ENCODE measurements around the gene FMO5. TPM values are rescaled to one million over a fixed set of nuclear protein-coding genes. Genes with fewer than 3 reads are reported as not detected.

Gene FMO5
- total RNA-seq, 6 experiments from 2014 or later: 0.21 to 0.53 (median 0.31) TPM; not detected in 1

GRCh38 chr1:147246910-147247655 is 21.9 kb upstream of the FMO5 start:
- no peaks in the 10 kb centered on the region for H3K9me3 Mint-ChIP-seq
- H3K36me3 Mint-ChIP-seq (ENCODE audit: low read depth): peaks cover 4% of the 10 kb centered on the region; the same call in 1 of the 2 replicates
- peak overlapping the region; percentile 4; the same call in 1 of the 2 replicates for H3K27ac Mint-ChIP-seq
- no peak for DNase-seq
- H3K27me3 Mint-ChIP-seq (ENCODE audit: insufficient read depth): no peaks in the 10 kb centered on the region
- TF ChIP-seq, protein P1, sequence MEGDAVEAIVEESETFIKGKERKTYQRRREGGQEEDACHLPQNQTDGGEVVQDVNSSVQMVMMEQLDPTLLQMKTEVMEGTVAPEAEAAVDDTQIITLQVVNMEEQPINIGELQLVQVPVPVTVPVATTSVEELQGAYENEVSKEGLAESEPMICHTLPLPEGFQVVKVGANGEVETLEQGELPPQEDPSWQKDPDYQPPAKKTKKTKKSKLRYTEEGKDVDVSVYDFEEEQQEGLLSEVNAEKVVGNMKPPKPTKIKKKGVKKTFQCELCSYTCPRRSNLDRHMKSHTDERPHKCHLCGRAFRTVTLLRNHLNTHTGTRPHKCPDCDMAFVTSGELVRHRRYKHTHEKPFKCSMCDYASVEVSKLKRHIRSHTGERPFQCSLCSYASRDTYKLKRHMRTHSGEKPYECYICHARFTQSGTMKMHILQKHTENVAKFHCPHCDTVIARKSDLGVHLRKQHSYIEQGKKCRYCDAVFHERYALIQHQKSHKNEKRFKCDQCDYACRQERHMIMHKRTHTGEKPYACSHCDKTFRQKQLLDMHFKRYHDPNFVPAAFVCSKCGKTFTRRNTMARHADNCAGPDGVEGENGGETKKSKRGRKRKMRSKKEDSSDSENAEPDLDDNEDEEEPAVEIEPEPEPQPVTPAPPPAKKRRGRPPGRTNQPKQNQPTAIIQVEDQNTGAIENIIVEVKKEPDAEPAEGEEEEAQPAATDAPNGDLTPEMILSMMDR (IDR thresholded peaks at IDR 0.05): no peak
- peaks cover 44% of the 10 kb centered on the region for H3K4me1 Mint-ChIP-seq (ENCODE audit: low read depth)
- no peak overlapping the region for H3K4me3 Mint-ChIP-seq

DNA sequence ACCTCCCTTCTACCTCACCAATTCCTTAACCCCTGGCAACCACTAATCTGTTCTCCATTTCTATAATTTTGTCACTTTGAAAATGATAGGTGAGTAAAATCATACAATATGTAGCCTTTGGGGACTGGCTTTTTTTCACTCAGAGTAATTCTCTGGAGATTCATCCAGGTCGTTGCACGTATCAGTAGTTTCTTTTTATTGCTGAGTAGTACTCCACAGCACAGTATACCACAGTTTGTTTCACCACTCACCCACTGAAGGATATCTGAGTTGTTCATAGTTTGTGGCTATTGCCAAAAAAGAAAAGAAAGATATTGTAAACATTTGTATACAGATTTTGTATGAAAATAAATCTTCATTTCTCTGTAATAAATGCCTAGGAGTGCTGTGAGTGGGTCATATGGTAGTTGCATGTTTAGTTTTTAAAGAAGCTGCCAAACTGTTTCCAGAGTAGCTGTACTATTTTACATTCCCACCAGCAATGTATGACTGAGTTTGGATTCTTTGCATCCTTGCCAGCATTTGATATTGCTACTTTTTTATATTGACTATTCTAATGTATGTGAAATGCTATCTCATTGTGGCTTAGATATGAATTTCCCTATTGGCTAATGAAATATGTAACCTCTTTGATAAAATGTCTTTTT is 21.0 kb upstream of the FMO5 start:
- Mint-ChIP-seq H3K36me3 (ENCODE audit: low read depth) (peaks cover 4% of the 10 kb centered on the region; the same call in 1 of the 2 replicates), H3K27ac (no peak overlapping the region), H3K9me3 (no peaks in the 10 kb centered on the region), H3K4me3 (peak overlapping the region; percentile 7; the same call in 1 of the 2 replicates), H3K27me3 (ENCODE audit: insufficient read depth) (no peaks in the 10 kb centered on the region), H3K4me1 (ENCODE audit: low read depth) (peaks cover 50% of the 10 kb centered on the region)
- TF ChIP-seq, protein P1 (IDR thresholded peaks at IDR 0.05): no peak
- no peak for DNase-seq

DNA sequence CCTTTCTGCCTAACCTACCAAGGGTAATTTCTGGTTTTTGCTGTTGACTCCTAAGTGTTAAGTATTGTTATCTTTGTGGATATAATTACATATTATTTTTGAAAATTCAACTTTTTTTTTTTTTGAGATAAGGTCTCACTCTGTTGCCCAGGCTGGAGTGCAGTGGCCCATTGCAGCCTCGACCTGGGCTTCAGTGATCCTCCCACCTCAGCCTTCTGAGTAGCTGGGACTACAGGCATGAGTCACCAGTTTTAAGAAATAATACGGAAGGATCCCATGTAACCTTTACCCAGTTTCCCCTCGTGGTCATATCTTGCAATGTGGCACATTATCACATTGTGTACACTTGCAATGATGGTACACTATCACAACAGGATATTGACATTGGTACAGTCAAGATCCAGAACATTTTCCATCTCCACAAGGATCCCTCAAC is 20.5 kb upstream of the FMO5 start:
- H3K4me1 Mint-ChIP-seq (ENCODE audit: low read depth): peaks cover 50% of the 10 kb centered on the region
- H3K4me3 Mint-ChIP-seq: peak overlapping the region; percentile 11; the same call in 1 of the 2 replicates
- no peaks in the 10 kb centered on the region for H3K9me3 Mint-ChIP-seq
- peaks cover 2% of the 10 kb centered on the region; the same call in 1 of the 2 replicates for H3K27me3 Mint-ChIP-seq (ENCODE audit: insufficient read depth)
- TF ChIP-seq, protein P1 (IDR thresholded peaks at IDR 0.05): no peak
- no peak for DNase-seq
- H3K27ac Mint-ChIP-seq: no peak overlapping the region
- H3K36me3 Mint-ChIP-seq (ENCODE audit: low read depth): peaks cover 4% of the 10 kb centered on the region; the same call in 1 of the 2 replicates

DNA sequence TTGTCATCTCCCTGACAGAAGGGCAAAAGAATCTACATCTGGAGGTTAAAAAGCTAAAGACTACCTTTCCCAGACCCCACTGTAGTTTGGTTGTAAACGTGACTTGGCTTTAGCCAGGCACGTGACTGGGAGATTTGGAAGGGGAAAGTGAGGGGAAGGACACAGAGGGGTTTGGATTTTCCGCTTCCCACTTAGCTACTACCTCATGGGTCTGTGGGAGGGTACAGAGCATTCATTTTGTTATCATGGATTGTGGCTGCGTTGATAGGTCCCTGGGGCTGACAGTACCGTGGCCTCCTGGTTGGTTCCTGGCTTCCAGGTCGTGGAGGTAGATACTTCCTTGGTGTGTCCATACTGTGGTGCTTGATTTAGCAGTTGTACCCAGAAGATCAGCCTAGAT is 20.0 kb upstream of the FMO5 start:
- Mint-ChIP-seq H3K4me1 (ENCODE audit: low read depth) (peaks cover 50% of the 10 kb centered on the region), H3K4me3 (peak overlapping the region; percentile 11; the same call in 1 of the 2 replicates), H3K9me3 (no peaks in the 10 kb centered on the region), H3K36me3 (ENCODE audit: low read depth) (peaks cover 4% of the 10 kb centered on the region; the same call in 1 of the 2 replicates), H3K27ac (no peak overlapping the region), H3K27me3 (ENCODE audit: insufficient read depth) (peaks cover 5% of the 10 kb centered on the region; the same call in 1 of the 2 replicates)
- DNase-seq: no peak
- TF ChIP-seq, protein P1 (IDR thresholded peaks at IDR 0.05): no peak

DNA sequence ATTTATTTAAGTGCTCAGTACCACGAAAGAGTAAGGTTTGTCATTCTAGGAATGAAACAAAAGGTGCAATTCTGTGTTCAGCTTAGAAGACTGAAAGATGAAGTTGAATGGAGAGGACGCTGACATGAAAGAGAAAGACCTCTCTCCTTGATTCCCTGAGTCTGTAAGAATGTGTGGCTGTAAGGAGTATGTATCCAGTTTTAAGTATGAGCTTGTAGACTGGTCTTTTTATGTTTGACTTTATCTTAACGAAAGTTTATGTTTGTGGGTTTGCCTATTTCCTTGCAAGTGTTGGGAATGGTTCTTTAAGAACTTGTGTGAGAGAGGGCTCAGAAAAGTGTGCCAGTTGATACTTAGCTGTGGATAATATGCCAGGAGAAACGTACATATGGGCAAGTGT is 18.7 kb upstream of the FMO5 start:
- Mint-ChIP-seq H3K4me1 (ENCODE audit: low read depth) (peaks cover 50% of the 10 kb centered on the region), H3K9me3 (no peaks in the 10 kb centered on the region), H3K4me3 (peak overlapping the region; percentile 84), H3K36me3 (ENCODE audit: low read depth) (peaks cover 4% of the 10 kb centered on the region; the same call in 1 of the 2 replicates), H3K27ac (peak overlapping the region; percentile 83), H3K27me3 (ENCODE audit: insufficient read depth) (peaks cover 5% of the 10 kb centered on the region; the same call in 1 of the 2 replicates)
- DNase-seq: no peak
- TF ChIP-seq, protein P1 (IDR thresholded peaks at IDR 0.05): no peak
